Uterus (tissue), 2 donors: ENCODE measurements around the gene AGPAT3.

Experiments
- POLR2A ChIP-seq, 2 donors: fragments of 450-650 bp; IDR thresholded peaks; one replicate each; pipeline ENCODE4 v1.6.1; 2016; ENCODE audit warnings: antibody characterized with exemption in 2 of 2, mild to moderate bottlenecking in 1 of 2, moderate library complexity in 1 of 2
- TF ChIP-seq, protein P1 (sequence below), 4 experiments: fragments of 200-600 bp in 2 of 4; fragments of 450-650 bp in 2 of 4; sonication (generic) in 2 of 4; IDR thresholded peaks; one replicate each; pipeline ENCODE4 v1.5.1; 2016 to 2019; ENCODE audit warnings: antibody characterized with exemption in 4 of 4, mild to moderate bottlenecking in 2 of 4, moderate library complexity in 1 of 4

DNA sequence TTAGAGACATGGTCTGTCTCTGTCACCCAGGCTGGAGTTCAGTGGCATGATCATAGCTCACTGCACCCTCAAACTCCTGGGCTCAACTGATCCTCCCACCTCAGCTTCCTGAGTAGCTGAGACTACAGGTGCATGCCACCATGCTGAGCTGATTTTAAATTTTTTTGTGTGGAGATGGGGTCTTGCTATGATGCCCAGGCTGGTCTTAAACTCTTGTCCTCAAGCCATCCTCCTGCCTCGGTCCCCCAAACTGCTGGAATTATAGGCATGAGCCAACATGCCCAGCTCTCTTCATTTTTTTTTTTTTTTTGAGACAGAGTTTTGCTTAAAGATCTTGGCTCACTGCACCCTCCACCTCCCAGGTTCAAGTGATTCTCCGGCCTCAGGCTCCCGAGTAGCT, 24.8 kb upstream of the AGPAT3 start:
- TF ChIP-seq, protein P1, sequence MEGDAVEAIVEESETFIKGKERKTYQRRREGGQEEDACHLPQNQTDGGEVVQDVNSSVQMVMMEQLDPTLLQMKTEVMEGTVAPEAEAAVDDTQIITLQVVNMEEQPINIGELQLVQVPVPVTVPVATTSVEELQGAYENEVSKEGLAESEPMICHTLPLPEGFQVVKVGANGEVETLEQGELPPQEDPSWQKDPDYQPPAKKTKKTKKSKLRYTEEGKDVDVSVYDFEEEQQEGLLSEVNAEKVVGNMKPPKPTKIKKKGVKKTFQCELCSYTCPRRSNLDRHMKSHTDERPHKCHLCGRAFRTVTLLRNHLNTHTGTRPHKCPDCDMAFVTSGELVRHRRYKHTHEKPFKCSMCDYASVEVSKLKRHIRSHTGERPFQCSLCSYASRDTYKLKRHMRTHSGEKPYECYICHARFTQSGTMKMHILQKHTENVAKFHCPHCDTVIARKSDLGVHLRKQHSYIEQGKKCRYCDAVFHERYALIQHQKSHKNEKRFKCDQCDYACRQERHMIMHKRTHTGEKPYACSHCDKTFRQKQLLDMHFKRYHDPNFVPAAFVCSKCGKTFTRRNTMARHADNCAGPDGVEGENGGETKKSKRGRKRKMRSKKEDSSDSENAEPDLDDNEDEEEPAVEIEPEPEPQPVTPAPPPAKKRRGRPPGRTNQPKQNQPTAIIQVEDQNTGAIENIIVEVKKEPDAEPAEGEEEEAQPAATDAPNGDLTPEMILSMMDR (IDR thresholded peaks at IDR 0.05) = no peak
- TF ChIP-seq POLR2A (IDR thresholded peaks at IDR 0.05) = no peak
